ENCODE results near the gene DKKL1. TPM values are rescaled to one million over a fixed set of nuclear protein-coding genes. Genes with fewer than 3 reads are reported as not detected.

The DKKL1 gene
- total RNA-seq, 1 donor from 2014 or later, result 2.1 TPM

- H3K27ac Mint-ChIP-seq (ENCODE audit: unreplicated experiment), result no peak overlapping the region
- H3K27me3 Mint-ChIP-seq (ENCODE audit: low read depth), result peaks cover 24% of the 10 kb centered on the region
- no peaks in the 10 kb centered on the region for H3K4me1 Mint-ChIP-seq (ENCODE audit: low read depth)
- no peak for DNase-seq (ENCODE audit: low spot score)
- TF ChIP-seq CTCF (IDR thresholded peaks at IDR 0.05), result no peak
- no peaks in the 10 kb centered on the region for H3K9me3 Mint-ChIP-seq (ENCODE audit: low read depth)
- no peak overlapping the region for H3K4me3 Mint-ChIP-seq (ENCODE audit: unreplicated experiment)
- no peaks in the 10 kb centered on the region for H3K36me3 Mint-ChIP-seq (ENCODE audit: low read depth)
These were observed 27.3 kb downstream of the DKKL1 start for GRCh38 chr19:49390929-49391359.

GRCh38 chr19:49391581-49392399 lies 28.1 kb downstream of the DKKL1 start:
- Mint-ChIP-seq H3K27me3 (ENCODE audit: low read depth) (peaks cover 24% of the 10 kb centered on the region), H3K36me3 (ENCODE audit: low read depth) (no peaks in the 10 kb centered on the region), H3K9me3 (ENCODE audit: low read depth) (no peaks in the 10 kb centered on the region), H3K27ac (ENCODE audit: unreplicated experiment) (no peak overlapping the region), H3K4me1 (ENCODE audit: low read depth) (no peaks in the 10 kb centered on the region), H3K4me3 (ENCODE audit: unreplicated experiment) (no peak overlapping the region)
- DNase-seq (ENCODE audit: low spot score), result no peak
- peak; percentile 96 for TF ChIP-seq CTCF (IDR thresholded peaks at IDR 0.05)

- Mint-ChIP-seq H3K4me3 (ENCODE audit: unreplicated experiment) (no peak overlapping the region), H3K27me3 (ENCODE audit: low read depth) (peaks cover 23% of the 10 kb centered on the region), H3K27ac (ENCODE audit: unreplicated experiment) (no peak overlapping the region), H3K9me3 (ENCODE audit: low read depth) (no peaks in the 10 kb centered on the region), H3K4me1 (ENCODE audit: low read depth) (no peaks in the 10 kb centered on the region), H3K36me3 (ENCODE audit: low read depth) (no peaks in the 10 kb centered on the region)
- TF ChIP-seq CTCF (IDR thresholded peaks at IDR 0.05), result no peak
- no peak for DNase-seq (ENCODE audit: low spot score)
These were observed 30.2 kb downstream of the DKKL1 start for GRCh38 chr19:49393881-49394280.

GRCh38 chr19:49395581-49396407 lies 32.1 kb downstream of the DKKL1 start:
- no peak for TF ChIP-seq CTCF (IDR thresholded peaks at IDR 0.05)
- Mint-ChIP-seq H3K4me3 (ENCODE audit: unreplicated experiment) (no peak overlapping the region), H3K9me3 (ENCODE audit: low read depth) (no peaks in the 10 kb centered on the region), H3K27ac (ENCODE audit: unreplicated experiment) (no peak overlapping the region), H3K4me1 (ENCODE audit: low read depth) (no peaks in the 10 kb centered on the region), H3K27me3 (ENCODE audit: low read depth) (peaks cover 17% of the 10 kb centered on the region), H3K36me3 (ENCODE audit: low read depth) (no peaks in the 10 kb centered on the region)
- no peak for DNase-seq (ENCODE audit: low spot score)

GRCh38 chr19:49396738-49397505 lies 33.2 kb downstream of the DKKL1 start:
- no peak for DNase-seq (ENCODE audit: low spot score)
- H3K36me3 Mint-ChIP-seq (ENCODE audit: low read depth), result no peaks in the 10 kb centered on the region
- no peaks in the 10 kb centered on the region for H3K9me3 Mint-ChIP-seq (ENCODE audit: low read depth)
- no peaks in the 10 kb centered on the region for H3K4me1 Mint-ChIP-seq (ENCODE audit: low read depth)
- H3K4me3 Mint-ChIP-seq (ENCODE audit: unreplicated experiment), result no peak overlapping the region
- H3K27me3 Mint-ChIP-seq (ENCODE audit: low read depth), result peaks cover 13% of the 10 kb centered on the region
- no peak for TF ChIP-seq CTCF (IDR thresholded peaks at IDR 0.05)
- no peak overlapping the region for H3K27ac Mint-ChIP-seq (ENCODE audit: unreplicated experiment)
